B cell (primary cell): ENCODE data around the gene PDX1. TPM values are rescaled to one million over a fixed set of nuclear protein-coding genes. Genes with fewer than 3 reads are reported as not detected.

Experiments used
- ATAC-seq: fragments of 200-7000 bp; cut with Tn5 transposase; one replicate; pipeline ENCODE4 v1.10.0; 2021; ENCODE audit warnings: low read depth, mild to moderate bottlenecking, moderate number of reproducible peaks, moderate library complexity
- CTCF ChIA-PET: fragments of 350-600 bp; sonication (Branson Sonifier 250); formaldehyde crosslinking; loops from one replicate; lab custom pipeline; 2021; ENCODE audit warnings: antibody characterized with exemption, inconsistent platforms; lab: Charles Lee
- POLR2A ChIA-PET: fragments of 350-600 bp; sonication (Branson Sonifier 250); formaldehyde crosslinking; loops from one replicate; lab custom pipeline; 2021; ENCODE audit warnings: antibody characterized with exemption; lab: Charles Lee
- DNase-seq: peaks from one replicate; pipeline ENCODE4 v3.0.0; 2013
- H2AFZ ChIP-seq: 2 replicates; pipeline ENCODE4 v1.6.1; 2012; ENCODE audit warnings: mild to moderate bottlenecking, low read depth, low read length; ENCODE audit not compliant: insufficient read depth, poor library complexity, severe bottlenecking
- H3K27ac ChIP-seq, 2 donors: 1 replicate in 1 of 2; 2 replicates in 1 of 2; pipeline ENCODE4 v1.5.1; 2012 to 2013; ENCODE audit warnings: low read length in 2 of 2, mild to moderate bottlenecking in 2 of 2, moderate library complexity in 1 of 2
- H3K27me3 ChIP-seq, 4 experiments: fragments of 200-600 bp in 1 of 4; sonication (generic) in 1 of 4; replicated peaks in 1 of 4; 1 replicate in 2 of 4; 2 replicates in 2 of 4; pipeline versions ENCODE4 v1.6.1 to v1.7.0; 2013 to 2016; ENCODE audit warnings: low read length in 3 of 4, mild to moderate bottlenecking in 2 of 4, mixed read lengths in 1 of 4, moderate library complexity in 1 of 4; ENCODE audit not compliant: insufficient read depth in 4 of 4, control insufficient read depth in 3 of 4; ENCODE audit errors: control extremely low read depth in 1 of 4
- H3K36me3 ChIP-seq, 2 experiments: replicated peaks in 1 of 2; 1 replicate in 1 of 2; 2 replicates in 1 of 2; pipeline versions ENCODE4 v1.6.1 to v1.7.1; 2013; ENCODE audit warnings: low read length in 1 of 2; ENCODE audit not compliant: insufficient read depth in 2 of 2, control insufficient read depth in 1 of 2; ENCODE audit errors: control extremely low read depth in 1 of 2, extremely low read depth in 1 of 2
- H3K4me1 ChIP-seq, 2 donors: fragments of 200-600 bp in 1 of 2; sonication (generic) in 1 of 2; 1 replicate in 1 of 2; 2 replicates in 1 of 2; pipeline versions ENCODE4 v1.5.1 to v1.6.1; 2013 to 2017; ENCODE audit warnings: low read length in 2 of 2; ENCODE audit not compliant: control insufficient read depth in 2 of 2, insufficient read depth in 2 of 2
- H3K4me2 ChIP-seq: replicated peaks from 2 replicates; pipeline ENCODE3; 2012; ENCODE audit warnings: mild to moderate bottlenecking, low read depth, low read length; ENCODE audit not compliant: poor library complexity, severe bottlenecking
- H3K4me3 ChIP-seq, 5 experiments: fragments of 200-600 bp in 1 of 5; sonication (generic) in 1 of 5; 1 replicate in 3 of 5; 2 replicates in 2 of 5; pipeline versions ENCODE4 v1.5.1 to v1.7.0; 2011 to 2016; ENCODE audit warnings: low read length in 4 of 5, mild to moderate bottlenecking in 4 of 5, low read depth in 2 of 5, control low read depth in 1 of 5, moderate library complexity in 1 of 5; ENCODE audit not compliant: insufficient read depth in 1 of 5; ENCODE audit errors: control extremely low read depth in 1 of 5, extremely low read depth in 1 of 5
- H3K79me2 ChIP-seq: fragments of 200-600 bp; sonication (generic); one replicate; pipeline ENCODE4 v1.6.0; 2016; ENCODE audit warnings: low read length; ENCODE audit not compliant: control insufficient read depth, insufficient read depth
- H3K9ac ChIP-seq: fragments of 200-600 bp; sonication (generic); 2 replicates; pipeline ENCODE4 v1.6.1; 2017; ENCODE audit warnings: mild to moderate bottlenecking, low read length, moderate library complexity
- H3K9me3 ChIP-seq, 3 donors: one replicate each; pipeline versions ENCODE4 v1.6.1 to v1.7.1; 2013; ENCODE audit warnings: low read length in 2 of 3; ENCODE audit not compliant: control insufficient read depth in 2 of 3, insufficient read depth in 1 of 3; ENCODE audit errors: control extremely low read depth in 1 of 3
- H4K20me1 ChIP-seq: 2 replicates; pipeline ENCODE4 v1.6.0; 2012; ENCODE audit warnings: mild to moderate bottlenecking, low read length; ENCODE audit not compliant: insufficient read depth, control insufficient read depth, poor library complexity, severe bottlenecking
- H3K27ac Mint-ChIP-seq: one replicate; pipeline ENCODE4 v1.8.0; 2021; ENCODE audit warnings: mixed read lengths
- H3K27me3 Mint-ChIP-seq: one replicate; pipeline ENCODE4 v1.8.0; 2021; ENCODE audit warnings: mixed read lengths
- H3K4me1 Mint-ChIP-seq: one replicate; pipeline ENCODE4 v1.8.0; 2021; ENCODE audit warnings: mixed read lengths
- H3K4me3 Mint-ChIP-seq: one replicate; pipeline ENCODE4 v1.8.0; 2021; ENCODE audit warnings: mixed read lengths
- H3K9me3 Mint-ChIP-seq: one replicate; pipeline ENCODE4 v1.8.0; 2022; ENCODE audit warnings: mixed read lengths; ENCODE audit not compliant: insufficient read depth
- CTCF ChIP-seq: fragments of 200-600 bp; IDR thresholded peaks from one replicate; pipeline ENCODE4 v1.8.0; 2022; ENCODE audit warnings: antibody characterized with exemption, mild to moderate bottlenecking
- EZH2 ChIP-seq: IDR thresholded peaks from 2 replicates; pipeline ENCODE4 v1.6.1; 2012; ENCODE audit warnings: borderline replicate concordance, low read depth, mild to moderate bottlenecking, moderate library complexity, low read length; ENCODE audit not compliant: insufficient read depth, poor library complexity, severe bottlenecking
- WGBS: methylation state at CpG from one replicate; pipeline ENCODE4 v1.1.5; 2013; ENCODE audit warnings: missing lambda C conversion rate; ENCODE audit not compliant: insufficient coverage; 5-methylcytosine and 5-hydroxymethylcytosine counted together
- intact Hi-C: fragments of 100-400 bp; cut with micrococcal nuclease; formaldehyde crosslinking; loops from one replicate; pipeline ENCODE4 v1.10.0; 2022
- polyA plus RNA-seq: library from polyadenylated mRNA; depleted of rRNA; stranded (reverse); fragments of >200 nt; gene quantifications from 2 replicates; pipeline ENCODE4 v1.2.3, GENCODE V29; 2012
- total RNA-seq, 2 donors: library from RNA; stranded (reverse); fragments of 120-200 nt in 1 of 2; gene quantifications; 1 replicate in 1 of 2; 2 replicates in 1 of 2; pipeline versions ENCODE4 v1.2.3 to v1.2.4, GENCODE V29; 2013 to 2022

The PDX1 gene
- total and polyA plus RNA-seq, 2 donors (not counting 1 experiment from before 2014, with no cell fraction given) = not detected

GRCh38 chr13:27960362-27961226 lies 40.8 kb downstream of the PDX1 start:
- under 1% methylated on average over 63 of the region's 73 CpGs for WGBS

More at GRCh38 chr13:27960362-27961226, 40.8 kb downstream of the PDX1 start:
- peaks cover 15 to 21% of the 10 kb centered on the region in 2 donors for H3K4me1 ChIP-seq
- ChIA-PET POLR2A (no interaction called here), CTCF (no interaction called here)
- H2AFZ ChIP-seq = peak overlapping the region; percentile 62
- TF ChIP-seq CTCF = no peak
- no peak for TF ChIP-seq EZH2
- H3K27me3 ChIP-seq = peaks cover 0 to 84% (median 65%) of the 10 kb centered on the region in 4 experiments
- Mint-ChIP-seq H3K4me3 (peak overlapping the region; percentile 69), H3K27ac (no peak overlapping the region), H3K4me1 (peaks cover 16% of the 10 kb centered on the region), H3K27me3 (peaks cover 80% of the 10 kb centered on the region), H3K9me3 (no peaks in the 10 kb centered on the region)
- no peak overlapping the region for H3K27ac ChIP-seq
- DNase-seq (peak; percentile 53), ATAC-seq (peak; percentile 53)
- H3K4me3 ChIP-seq = peak overlapping the region in 3 of 5 experiments; percentile 20 to 47 (median 44)
- H4K20me1 ChIP-seq = no peaks in the 10 kb centered on the region
- peak overlapping the region; percentile 85 for H3K4me2 ChIP-seq
- H3K9me3 ChIP-seq = peaks cover 0 to 19% (median 0%) of the 10 kb centered on the region in 3 donors
- peak overlapping the region; percentile 42 for H3K9ac ChIP-seq
- intact Hi-C loops = no loop called here
- H3K79me2 ChIP-seq = no peaks in the 10 kb centered on the region
- no peaks in the 10 kb centered on the region for H3K36me3 ChIP-seq
